ENCODE data around the gene NCOA3.

The NCOA3 gene

GRCh38 chr20:47642624-47643023 lies 140.9 kb downstream of the NCOA3 start:
- TF ChIP-seq, protein P1, sequence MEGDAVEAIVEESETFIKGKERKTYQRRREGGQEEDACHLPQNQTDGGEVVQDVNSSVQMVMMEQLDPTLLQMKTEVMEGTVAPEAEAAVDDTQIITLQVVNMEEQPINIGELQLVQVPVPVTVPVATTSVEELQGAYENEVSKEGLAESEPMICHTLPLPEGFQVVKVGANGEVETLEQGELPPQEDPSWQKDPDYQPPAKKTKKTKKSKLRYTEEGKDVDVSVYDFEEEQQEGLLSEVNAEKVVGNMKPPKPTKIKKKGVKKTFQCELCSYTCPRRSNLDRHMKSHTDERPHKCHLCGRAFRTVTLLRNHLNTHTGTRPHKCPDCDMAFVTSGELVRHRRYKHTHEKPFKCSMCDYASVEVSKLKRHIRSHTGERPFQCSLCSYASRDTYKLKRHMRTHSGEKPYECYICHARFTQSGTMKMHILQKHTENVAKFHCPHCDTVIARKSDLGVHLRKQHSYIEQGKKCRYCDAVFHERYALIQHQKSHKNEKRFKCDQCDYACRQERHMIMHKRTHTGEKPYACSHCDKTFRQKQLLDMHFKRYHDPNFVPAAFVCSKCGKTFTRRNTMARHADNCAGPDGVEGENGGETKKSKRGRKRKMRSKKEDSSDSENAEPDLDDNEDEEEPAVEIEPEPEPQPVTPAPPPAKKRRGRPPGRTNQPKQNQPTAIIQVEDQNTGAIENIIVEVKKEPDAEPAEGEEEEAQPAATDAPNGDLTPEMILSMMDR (IDR thresholded peaks at IDR 0.05; ENCODE audit: low read depth, low read length) = no peak
- DNase-seq = no peak

GRCh38 chr20:47645632-47646031 lies 143.9 kb downstream of the NCOA3 start:
- H3K36me3 ChIP-seq = peaks cover 18% of the 10 kb centered on the region

More at GRCh38 chr20:47642624-47643023, 140.9 kb downstream of the NCOA3 start:
- Histone ChIP-seq H3K36me3 (peaks cover 14% of the 10 kb centered on the region), H3K9me3 (no peaks in the 10 kb centered on the region), H3K27me3 (no peaks in the 10 kb centered on the region), H3K4me3 (ENCODE audit: low read depth, low read length) (no peak overlapping the region), H3K4me1 (no peaks in the 10 kb centered on the region)

DNA sequence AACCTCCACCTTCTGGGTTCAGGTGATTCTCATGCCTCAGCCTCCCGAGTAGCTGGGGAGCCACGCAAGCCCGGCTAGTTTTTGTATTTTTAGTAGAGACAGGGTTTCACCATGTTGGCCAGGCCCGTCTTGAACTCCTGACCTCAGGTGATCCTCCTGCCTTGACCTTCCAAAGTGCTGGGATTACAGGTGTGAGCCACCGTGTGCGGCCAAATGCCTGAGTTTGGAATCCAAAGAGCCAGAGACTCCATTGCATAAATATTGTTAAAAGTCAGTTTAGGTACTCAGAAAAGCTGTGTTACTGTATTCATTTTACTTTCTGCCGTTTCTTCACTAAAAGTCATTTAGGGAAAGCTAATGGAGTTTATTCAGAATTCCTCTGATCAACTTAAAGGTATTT lies 146.3 kb downstream of the NCOA3 start:
- Histone ChIP-seq H3K27me3 (no peaks in the 10 kb centered on the region), H3K4me3 (ENCODE audit: low read depth, low read length) (no peak overlapping the region), H3K36me3 (peaks cover 26% of the 10 kb centered on the region), H3K9me3 (no peaks in the 10 kb centered on the region), H3K4me1 (no peaks in the 10 kb centered on the region)
- TF ChIP-seq, protein P1 (IDR thresholded peaks at IDR 0.05; ENCODE audit: low read depth, low read length) = no peak
- no peak for DNase-seq

More at GRCh38 chr20:47645632-47646031, 143.9 kb downstream of the NCOA3 start:
- TF ChIP-seq, protein P1 (IDR thresholded peaks at IDR 0.05; ENCODE audit: low read depth, low read length) = no peak
- no peak for DNase-seq
- Histone ChIP-seq H3K4me3 (ENCODE audit: low read depth, low read length) (no peak overlapping the region), H3K27me3 (no peaks in the 10 kb centered on the region), H3K9me3 (no peaks in the 10 kb centered on the region), H3K4me1 (no peaks in the 10 kb centered on the region)

- H3K4me3 ChIP-seq (ENCODE audit: low read depth, low read length) = no peak overlapping the region
- no peaks in the 10 kb centered on the region for H3K27me3 ChIP-seq
- no peaks in the 10 kb centered on the region for H3K4me1 ChIP-seq
- no peaks in the 10 kb centered on the region for H3K9me3 ChIP-seq
- DNase-seq = no peak
- TF ChIP-seq, protein P1 (IDR thresholded peaks at IDR 0.05; ENCODE audit: low read depth, low read length) = no peak
- H3K36me3 ChIP-seq = peaks cover 29% of the 10 kb centered on the region
Observed at GRCh38 chr20:47648943-47649342, 147.3 kb downstream of the NCOA3 start.

DNA sequence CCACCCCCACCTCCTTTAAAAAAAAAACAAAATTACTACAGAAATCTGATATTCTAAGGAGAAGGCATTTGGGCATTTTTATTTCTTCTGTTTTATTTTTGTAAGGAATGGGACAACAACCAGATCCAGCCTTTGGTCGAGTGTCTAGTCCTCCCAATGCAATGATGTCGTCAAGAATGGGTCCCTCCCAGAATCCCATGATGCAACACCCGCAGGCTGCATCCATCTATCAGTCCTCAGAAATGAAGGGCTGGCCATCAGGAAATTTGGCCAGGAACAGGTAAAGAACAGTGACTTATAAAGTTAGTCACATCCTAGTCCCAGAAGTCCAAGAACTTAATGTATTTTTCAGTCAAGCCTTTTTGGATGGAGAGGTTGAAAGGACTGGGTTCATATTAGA lies 150.6 kb downstream of the NCOA3 start:
- TF ChIP-seq, protein P1 (IDR thresholded peaks at IDR 0.05; ENCODE audit: low read depth, low read length) = no peak
- DNase-seq = no peak
- no peaks in the 10 kb centered on the region for H3K27me3 ChIP-seq
- H3K9me3 ChIP-seq = no peaks in the 10 kb centered on the region
- H3K4me1 ChIP-seq = no peaks in the 10 kb centered on the region
- no peak overlapping the region for H3K4me3 ChIP-seq (ENCODE audit: low read depth, low read length)
- peaks cover 32% of the 10 kb centered on the region for H3K36me3 ChIP-seq

DNA sequence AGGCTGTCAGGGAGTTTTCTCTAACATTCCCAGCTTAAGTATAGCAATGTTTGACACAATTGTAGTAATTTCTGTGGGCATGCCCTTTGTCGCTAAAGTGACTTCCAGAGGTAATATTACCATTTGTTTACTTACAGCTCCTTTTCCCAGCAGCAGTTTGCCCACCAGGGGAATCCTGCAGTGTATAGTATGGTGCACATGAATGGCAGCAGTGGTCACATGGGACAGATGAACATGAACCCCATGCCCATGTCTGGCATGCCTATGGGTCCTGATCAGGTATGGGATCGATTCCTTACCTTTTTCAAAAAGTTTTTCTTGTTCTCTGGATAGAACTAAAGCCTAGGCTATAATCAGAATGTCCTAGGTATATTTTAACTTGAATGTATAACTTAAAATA lies 151.1 kb downstream of the NCOA3 start:
- Histone ChIP-seq H3K27me3 (no peaks in the 10 kb centered on the region), H3K4me3 (ENCODE audit: low read depth, low read length) (no peak overlapping the region), H3K36me3 (peaks cover 33% of the 10 kb centered on the region), H3K9me3 (no peaks in the 10 kb centered on the region), H3K4me1 (no peaks in the 10 kb centered on the region)
- DNase-seq = no peak
- TF ChIP-seq, protein P1 (IDR thresholded peaks at IDR 0.05; ENCODE audit: low read depth, low read length) = no peak
